ENCODE data around the gene SOX5. TPM values are rescaled to one million over a fixed set of nuclear protein-coding genes. Genes with fewer than 3 reads are reported as not detected.

SOX5 gene
- polyA plus RNA-seq, 4 donors: 0.81 to 5.1 (median 1.3) TPM; not detected in 1

DNA sequence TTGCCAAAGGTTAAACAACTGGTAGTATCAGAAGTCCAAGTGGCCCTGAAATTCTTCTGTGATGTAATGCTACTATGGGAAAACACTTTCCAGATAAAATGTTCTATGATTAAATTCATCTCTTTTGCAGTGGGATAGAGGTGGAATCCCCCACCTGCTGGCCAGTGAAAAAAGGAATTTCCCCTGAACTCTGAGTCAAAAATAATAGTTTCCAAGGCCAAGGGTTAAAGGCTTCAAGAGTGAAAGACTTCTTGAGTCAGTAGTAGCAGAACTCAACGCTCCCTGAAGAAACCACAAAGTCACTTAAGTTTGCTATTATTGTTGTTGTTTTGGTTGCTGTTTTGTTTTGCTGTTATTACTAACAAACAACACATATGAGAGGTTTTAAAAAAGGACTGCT lies 330.8 kb downstream of the SOX5 start:
- DNase-seq (no peak), FAIRE-seq (no peak)
- Histone ChIP-seq H3K4me1 (ENCODE audit: control insufficient read depth in 3 of 3, insufficient read depth in 2 of 3, low read depth in 1 of 3, low read length in 2 of 3) (no peaks in the 10 kb centered on the region), H3K27ac (ENCODE audit: low read depth in 1 of 3, low read length in 2 of 3) (no peak overlapping the region), H3K36me3 (ENCODE audit: control insufficient read depth in 3 of 3, insufficient read depth in 2 of 3, low read depth in 1 of 3, low read length in 3 of 3) (no peaks in the 10 kb centered on the region), H3K9me3 (ENCODE audit: control insufficient read depth in 2 of 2, insufficient read depth in 1 of 2, low read depth in 1 of 2, low read length in 1 of 2) (no peaks in the 10 kb centered on the region), H3K27me3 (ENCODE audit: control insufficient read depth in 3 of 3, insufficient read depth in 3 of 3, low read length in 3 of 3) (no peaks in the 10 kb centered on the region), H3K4me3 (ENCODE audit: low read depth in 1 of 3, low read length in 3 of 3) (no peak overlapping the region)
- WGBS, 3 donors: 74 to 83% (median 74%) methylated on average over 1 of the region's 1 CpG

DNA sequence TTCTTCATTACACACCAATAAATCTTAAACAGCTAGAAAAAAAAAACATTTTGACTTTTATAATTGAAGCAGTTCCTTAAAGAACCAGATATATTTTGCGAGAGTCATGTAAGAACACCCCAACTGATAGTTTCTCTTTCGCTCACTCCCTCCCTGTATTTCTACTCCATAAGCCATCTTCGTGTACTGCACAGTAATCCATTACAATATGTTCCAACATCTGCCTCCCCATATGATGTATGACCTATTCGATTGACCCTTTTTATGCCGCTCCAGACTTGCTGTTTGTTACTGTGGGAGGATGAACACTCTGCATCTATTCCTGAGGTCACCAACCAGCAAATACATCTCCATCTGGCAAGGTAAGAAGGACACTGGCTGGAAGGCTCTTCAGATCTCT lies 331.7 kb downstream of the SOX5 start:
- 78 to 86% (median 82%) methylated on average over 5 of the region's 5 CpGs for WGBS, 3 donors
- H3K4me1 ChIP-seq (ENCODE audit: control insufficient read depth in 3 of 3, insufficient read depth in 2 of 3, low read depth in 1 of 3, low read length in 2 of 3): no peaks in the 10 kb centered on the region
- H3K9me3 ChIP-seq (ENCODE audit: control insufficient read depth in 2 of 2, insufficient read depth in 1 of 2, low read depth in 1 of 2, low read length in 1 of 2): no peaks in the 10 kb centered on the region
- no peak overlapping the region for H3K4me3 ChIP-seq (ENCODE audit: low read depth in 1 of 3, low read length in 3 of 3)
- H3K36me3 ChIP-seq (ENCODE audit: control insufficient read depth in 3 of 3, insufficient read depth in 2 of 3, low read depth in 1 of 3, low read length in 3 of 3): no peaks in the 10 kb centered on the region
- no peak for DNase-seq
- H3K27ac ChIP-seq (ENCODE audit: low read depth in 1 of 3, low read length in 2 of 3): no peak overlapping the region
- no peak for FAIRE-seq
- H3K27me3 ChIP-seq (ENCODE audit: control insufficient read depth in 3 of 3, insufficient read depth in 3 of 3, low read length in 3 of 3): no peaks in the 10 kb centered on the region

GRCh38 chr12:23614280-23614679 lies 335.2 kb downstream of the SOX5 start:
- 78 to 94% (median 93%) methylated on average over 2 of the region's 2 CpGs for WGBS, 3 donors
- no peaks in the 10 kb centered on the region for H3K36me3 ChIP-seq (ENCODE audit: control insufficient read depth in 3 of 3, insufficient read depth in 2 of 3, low read depth in 1 of 3, low read length in 3 of 3)
- no peaks in the 10 kb centered on the region for H3K4me1 ChIP-seq (ENCODE audit: control insufficient read depth in 3 of 3, insufficient read depth in 2 of 3, low read depth in 1 of 3, low read length in 2 of 3)
- no peak for FAIRE-seq
- no peak overlapping the region for H3K4me3 ChIP-seq (ENCODE audit: low read depth in 1 of 3, low read length in 3 of 3)
- H3K9me3 ChIP-seq (ENCODE audit: control insufficient read depth in 2 of 2, insufficient read depth in 1 of 2, low read depth in 1 of 2, low read length in 1 of 2): no peaks in the 10 kb centered on the region
- H3K27me3 ChIP-seq (ENCODE audit: control insufficient read depth in 3 of 3, insufficient read depth in 3 of 3, low read length in 3 of 3): no peaks in the 10 kb centered on the region
- no peak overlapping the region for H3K27ac ChIP-seq (ENCODE audit: low read depth in 1 of 3, low read length in 2 of 3)
- no peak for DNase-seq

- Histone ChIP-seq H3K36me3 (ENCODE audit: control insufficient read depth in 3 of 3, insufficient read depth in 2 of 3, low read depth in 1 of 3, low read length in 3 of 3) (no peaks in the 10 kb centered on the region), H3K4me1 (ENCODE audit: control insufficient read depth in 3 of 3, insufficient read depth in 2 of 3, low read depth in 1 of 3, low read length in 2 of 3) (no peaks in the 10 kb centered on the region), H3K9me3 (ENCODE audit: control insufficient read depth in 2 of 2, insufficient read depth in 1 of 2, low read depth in 1 of 2, low read length in 1 of 2) (no peaks in the 10 kb centered on the region), H3K4me3 (ENCODE audit: low read depth in 1 of 3, low read length in 3 of 3) (no peak overlapping the region), H3K27ac (ENCODE audit: low read depth in 1 of 3, low read length in 2 of 3) (no peak overlapping the region), H3K27me3 (ENCODE audit: control insufficient read depth in 3 of 3, insufficient read depth in 3 of 3, low read length in 3 of 3) (no peaks in the 10 kb centered on the region)
- 31 to 51% (median 41%) methylated on average over 4 of the region's 4 CpGs for WGBS, 3 donors
- no peak for FAIRE-seq
- no peak for DNase-seq
These were observed 338.1 kb downstream of the SOX5 start for GRCh38 chr12:23611320-23611719.

GRCh38 chr12:23600919-23601318 lies 348.6 kb downstream of the SOX5 start:
- Histone ChIP-seq H3K27me3 (ENCODE audit: control insufficient read depth in 3 of 3, insufficient read depth in 3 of 3, low read length in 3 of 3) (no peaks in the 10 kb centered on the region), H3K27ac (ENCODE audit: low read depth in 1 of 3, low read length in 2 of 3) (no peak overlapping the region), H3K4me1 (ENCODE audit: control insufficient read depth in 3 of 3, insufficient read depth in 2 of 3, low read depth in 1 of 3, low read length in 2 of 3) (no peaks in the 10 kb centered on the region), H3K9me3 (ENCODE audit: control insufficient read depth in 2 of 2, insufficient read depth in 1 of 2, low read depth in 1 of 2, low read length in 1 of 2) (peaks cover 0 to 6% of the 10 kb centered on the region in 2 donors), H3K4me3 (ENCODE audit: low read depth in 1 of 3, low read length in 3 of 3) (no peak overlapping the region), H3K36me3 (ENCODE audit: control insufficient read depth in 3 of 3, insufficient read depth in 2 of 3, low read depth in 1 of 3, low read length in 3 of 3) (no peaks in the 10 kb centered on the region)
- 76 to 90% (median 82%) methylated on average over 5 of the region's 5 CpGs for WGBS, 3 donors
- no peak for FAIRE-seq
- DNase-seq: no peak

DNA sequence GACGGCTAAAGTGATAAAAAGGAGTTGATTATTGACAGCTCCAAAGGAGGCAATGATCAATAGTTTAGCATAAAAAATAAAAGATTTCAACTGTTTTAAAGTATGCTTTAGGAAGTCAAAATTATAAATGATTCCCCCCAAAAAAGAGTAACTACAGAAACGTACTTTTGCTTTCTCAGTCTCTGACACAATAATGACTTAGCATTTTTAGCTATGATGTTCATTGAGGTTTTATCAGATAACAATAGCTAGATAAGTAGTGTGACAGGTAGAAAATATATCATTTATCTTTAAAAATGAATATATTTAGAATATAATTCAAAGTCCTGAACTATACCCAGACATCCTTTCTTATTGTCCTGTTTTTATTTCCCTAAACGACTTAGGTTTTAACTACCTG lies 352.9 kb downstream of the SOX5 start:
- H3K27ac ChIP-seq (ENCODE audit: low read depth in 1 of 3, low read length in 2 of 3): no peak overlapping the region
- WGBS, 3 donors: 63 to 71% (median 64%) methylated on average over 3 of the region's 3 CpGs
- H3K27me3 ChIP-seq (ENCODE audit: control insufficient read depth in 3 of 3, insufficient read depth in 3 of 3, low read length in 3 of 3): no peaks in the 10 kb centered on the region
- H3K9me3 ChIP-seq (ENCODE audit: control insufficient read depth in 2 of 2, insufficient read depth in 1 of 2, low read depth in 1 of 2, low read length in 1 of 2): peaks cover 0 to 6% of the 10 kb centered on the region in 2 donors
- no peaks in the 10 kb centered on the region for H3K4me1 ChIP-seq (ENCODE audit: control insufficient read depth in 3 of 3, insufficient read depth in 2 of 3, low read depth in 1 of 3, low read length in 2 of 3)
- H3K36me3 ChIP-seq (ENCODE audit: control insufficient read depth in 3 of 3, insufficient read depth in 2 of 3, low read depth in 1 of 3, low read length in 3 of 3): no peaks in the 10 kb centered on the region
- DNase-seq (no peak), FAIRE-seq (no peak)
- no peak overlapping the region for H3K4me3 ChIP-seq (ENCODE audit: low read depth in 1 of 3, low read length in 3 of 3)

DNA sequence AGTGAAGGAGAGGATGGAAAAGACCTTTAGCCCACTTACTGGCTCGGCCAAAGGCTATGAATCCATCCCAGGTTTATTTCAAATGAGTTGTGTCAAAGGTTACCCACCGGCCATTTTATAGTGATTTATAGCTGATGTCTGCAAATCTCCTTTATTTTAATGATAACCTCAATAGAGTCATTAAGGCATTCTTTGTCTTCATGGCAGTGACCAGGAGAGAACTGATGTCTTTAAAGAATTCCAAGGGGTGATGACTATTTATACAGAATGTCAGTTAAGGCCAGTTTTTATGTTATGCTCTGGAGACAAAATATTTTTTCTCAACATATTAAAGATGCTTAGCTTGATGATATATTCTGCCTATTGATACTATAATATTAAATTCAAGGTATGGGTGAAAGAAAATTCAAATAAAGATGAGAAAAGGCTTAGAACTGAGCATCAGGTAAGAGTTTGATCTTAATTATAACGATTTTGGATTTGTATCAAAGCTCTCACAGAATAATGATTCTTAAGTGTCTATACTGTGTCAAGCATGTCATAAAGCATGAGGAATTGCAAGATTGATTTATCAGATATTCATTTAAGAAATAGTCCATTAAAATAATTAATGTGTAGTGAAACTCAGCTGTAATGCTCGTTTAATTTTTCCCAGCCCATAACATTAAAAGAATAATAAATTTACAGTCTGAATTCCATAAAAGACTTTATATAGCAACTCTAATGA lies 361.5 kb downstream of the SOX5 start:
- Histone ChIP-seq H3K27ac (ENCODE audit: low read depth in 1 of 3, low read length in 2 of 3) (no peak overlapping the region), H3K36me3 (ENCODE audit: control insufficient read depth in 3 of 3, insufficient read depth in 2 of 3, low read depth in 1 of 3, low read length in 3 of 3) (no peaks in the 10 kb centered on the region), H3K27me3 (ENCODE audit: control insufficient read depth in 3 of 3, insufficient read depth in 3 of 3, low read length in 3 of 3) (no peaks in the 10 kb centered on the region), H3K4me3 (ENCODE audit: low read depth in 1 of 3, low read length in 3 of 3) (no peak overlapping the region), H3K4me1 (ENCODE audit: control insufficient read depth in 3 of 3, insufficient read depth in 2 of 3, low read depth in 1 of 3, low read length in 2 of 3) (no peaks in the 10 kb centered on the region), H3K9me3 (ENCODE audit: control insufficient read depth in 2 of 2, insufficient read depth in 1 of 2, low read depth in 1 of 2, low read length in 1 of 2) (no peaks in the 10 kb centered on the region)
- FAIRE-seq: no peak
- DNase-seq: no peak
- WGBS, 3 donors: 60 to 69% (median 66%) methylated on average over 4 of the region's 4 CpGs

DNA sequence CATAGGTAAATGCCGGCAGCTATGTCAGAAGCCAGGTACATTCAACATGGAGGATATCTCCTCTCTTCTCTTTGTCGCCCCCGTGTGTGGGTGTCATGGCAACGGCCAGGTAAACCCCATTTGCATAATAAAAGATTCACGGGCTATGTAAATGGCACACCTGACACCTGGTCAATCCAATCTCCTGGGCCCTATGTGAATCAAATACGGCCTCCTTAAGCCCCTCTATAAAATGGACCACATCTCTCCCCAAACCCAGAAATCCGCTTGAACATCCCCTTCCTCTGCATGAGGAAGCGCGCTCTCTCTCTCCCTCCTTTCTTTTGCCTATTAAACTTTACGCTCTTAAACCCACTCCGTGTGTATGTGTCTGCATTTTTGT lies 363.7 kb downstream of the SOX5 start:
- Histone ChIP-seq H3K4me1 (ENCODE audit: control insufficient read depth in 3 of 3, insufficient read depth in 2 of 3, low read depth in 1 of 3, low read length in 2 of 3) (no peaks in the 10 kb centered on the region), H3K4me3 (ENCODE audit: low read depth in 1 of 3, low read length in 3 of 3) (no peak overlapping the region), H3K27me3 (ENCODE audit: control insufficient read depth in 3 of 3, insufficient read depth in 3 of 3, low read length in 3 of 3) (no peaks in the 10 kb centered on the region), H3K36me3 (ENCODE audit: control insufficient read depth in 3 of 3, insufficient read depth in 2 of 3, low read depth in 1 of 3, low read length in 3 of 3) (no peaks in the 10 kb centered on the region), H3K27ac (ENCODE audit: low read depth in 1 of 3, low read length in 2 of 3) (no peak overlapping the region), H3K9me3 (ENCODE audit: control insufficient read depth in 2 of 2, insufficient read depth in 1 of 2, low read depth in 1 of 2, low read length in 1 of 2) (no peaks in the 10 kb centered on the region)
- no peak for DNase-seq
- FAIRE-seq: no peak
- 69 to 83% (median 75%) methylated on average over 11 of the region's 11 CpGs for WGBS, 3 donors

- Histone ChIP-seq H3K9me3 (ENCODE audit: control insufficient read depth in 2 of 2, insufficient read depth in 1 of 2, low read depth in 1 of 2, low read length in 1 of 2) (no peaks in the 10 kb centered on the region), H3K27ac (ENCODE audit: low read depth in 1 of 3, low read length in 2 of 3) (no peak overlapping the region), H3K36me3 (ENCODE audit: control insufficient read depth in 3 of 3, insufficient read depth in 2 of 3, low read depth in 1 of 3, low read length in 3 of 3) (no peaks in the 10 kb centered on the region), H3K4me1 (ENCODE audit: control insufficient read depth in 3 of 3, insufficient read depth in 2 of 3, low read depth in 1 of 3, low read length in 2 of 3) (no peaks in the 10 kb centered on the region), H3K4me3 (ENCODE audit: low read depth in 1 of 3, low read length in 3 of 3) (no peak overlapping the region), H3K27me3 (ENCODE audit: control insufficient read depth in 3 of 3, insufficient read depth in 3 of 3, low read length in 3 of 3) (no peaks in the 10 kb centered on the region)
- no peak for FAIRE-seq
- WGBS, 3 donors: 80 to 90% (median 88%) methylated on average over 2 of the region's 2 CpGs
- DNase-seq: no peak
These were observed 364.2 kb downstream of the SOX5 start for GRCh38 chr12:23585156-23585781.
